Measurements from ENCODE around the gene GSTO2. TPM values are rescaled to one million over a fixed set of nuclear protein-coding genes. Genes with fewer than 3 reads are reported as not detected.
A peak's percentile ranks its signal among the peaks of the same experiment; 100 is the strongest.

The GSTO2 gene
- total and polyA plus RNA-seq, 10 of the 15 experiments (the other 5 are each of a cell fraction or from before 2014, with no cell fraction given) = 0.16 to 0.86 (median 0.46) TPM

- no peak for TF ChIP-seq PBX3 (IDR thresholded peaks at IDR 0.05; ENCODE audit: insufficient replicate concordance, low read depth, low read length)
- TF ChIP-seq ZBTB40 (IDR thresholded peaks at IDR 0.05; ENCODE audit: borderline replicate concordance) = no peak
- TF ChIP-seq EP300 (IDR thresholded peaks at IDR 0.05; ENCODE audit: borderline replicate concordance in 1 of 2, control insufficient read depth in 1 of 2, low read depth in 2 of 2, low read length in 2 of 2) = no peak
- TF ChIP-seq IRF3 (IDR thresholded peaks at IDR 0.05) = no peak
- no peak for TF ChIP-seq ZNF384 (IDR thresholded peaks at IDR 0.05; ENCODE audit: borderline replicate concordance, low read depth, low read length)
- peak; percentile 98 for TF ChIP-seq SMC3 (IDR thresholded peaks at IDR 0.05; ENCODE audit: borderline replicate concordance, low read length)
- no peak for TF ChIP-seq ZNF217 (IDR thresholded peaks at IDR 0.05)
- TF ChIP-seq E2F8 (IDR thresholded peaks at IDR 0.05; ENCODE audit: low read depth, partially characterized antibody) = no peak
- TF ChIP-seq TAF1 (IDR thresholded peaks at IDR 0.05; ENCODE audit: borderline replicate concordance, low read depth, low read length) = no peak
- peak in 1 of 2 experiments; percentile 27; a peak in 1 of 4 replicates for TF ChIP-seq IKZF2 (IDR thresholded peaks at IDR 0.05)
- TF ChIP-seq YY1 (IDR thresholded peaks at IDR 0.05; ENCODE audit: low read depth, low read length) = peak; percentile 74
- no peak for TF ChIP-seq PRDM15 (CRISPR knock-in tag; IDR thresholded peaks at IDR 0.05)
- TF ChIP-seq JUND (IDR thresholded peaks at IDR 0.05; ENCODE audit: low read depth, low read length) = no peak
- no peak for TF ChIP-seq MXI1 (IDR thresholded peaks at IDR 0.05; ENCODE audit: low read depth, low read length)
- TF ChIP-seq SUPT20H (IDR thresholded peaks at IDR 0.05; ENCODE audit: borderline replicate concordance, control insufficient read depth, low read depth, low read length) = no peak
Measured at GRCh38 chr10:104291439-104291951, 22.5 kb downstream of the GSTO2 start (continued).

All from GM12878 (cell line).